ENCODE results near the gene MCCD1.

GRCh38 chr6:31535538-31536324, 7.0 kb downstream of the MCCD1 start:
- no peak for TF ChIP-seq POLR2A (IDR thresholded peaks at IDR 0.05)
- TF ChIP-seq CTCF (IDR thresholded peaks at IDR 0.05): no peak
- no peak for TF ChIP-seq POLR2AphosphoS5 (IDR thresholded peaks at IDR 0.05)

Data from suprapubic skin (tissue), 4 donors.